Measurements from ENCODE around the gene TBC1D2. TPM values are rescaled to one million over a fixed set of nuclear protein-coding genes. Genes with fewer than 3 reads are reported as not detected.

Gene TBC1D2
- total RNA-seq, 1 donor from 2014 or later, result 2.7 TPM

- Mint-ChIP-seq H3K27me3 (no peaks in the 10 kb centered on the region), H3K36me3 (ENCODE audit: low read depth) (peaks cover 29% of the 10 kb centered on the region), H3K4me1 (peaks cover 2% of the 10 kb centered on the region), H3K27ac (no peak overlapping the region), H3K9me3 (no peaks in the 10 kb centered on the region), H3K4me3 (no peak overlapping the region)
- no peak for TF ChIP-seq CTCF (IDR thresholded peaks at IDR 0.05)
- POLR2A ChIA-PET, result no interaction called here
- CTCF ChIA-PET, result interaction anchor here (0.6 to 0.8 kb wide), 2 partner anchors 24 to 181 kb away, joined by 3 read pairs; no protein-coding TSS in a partner anchor
- no peak for ATAC-seq (ENCODE audit: low read depth)
- intact Hi-C loops (cut with micrococcal nuclease), result no loop called here
- DNase-seq, result no peak
Measured at GRCh38 chr9:98229090-98229395, 26.4 kb downstream of the TBC1D2 start.

DNA sequence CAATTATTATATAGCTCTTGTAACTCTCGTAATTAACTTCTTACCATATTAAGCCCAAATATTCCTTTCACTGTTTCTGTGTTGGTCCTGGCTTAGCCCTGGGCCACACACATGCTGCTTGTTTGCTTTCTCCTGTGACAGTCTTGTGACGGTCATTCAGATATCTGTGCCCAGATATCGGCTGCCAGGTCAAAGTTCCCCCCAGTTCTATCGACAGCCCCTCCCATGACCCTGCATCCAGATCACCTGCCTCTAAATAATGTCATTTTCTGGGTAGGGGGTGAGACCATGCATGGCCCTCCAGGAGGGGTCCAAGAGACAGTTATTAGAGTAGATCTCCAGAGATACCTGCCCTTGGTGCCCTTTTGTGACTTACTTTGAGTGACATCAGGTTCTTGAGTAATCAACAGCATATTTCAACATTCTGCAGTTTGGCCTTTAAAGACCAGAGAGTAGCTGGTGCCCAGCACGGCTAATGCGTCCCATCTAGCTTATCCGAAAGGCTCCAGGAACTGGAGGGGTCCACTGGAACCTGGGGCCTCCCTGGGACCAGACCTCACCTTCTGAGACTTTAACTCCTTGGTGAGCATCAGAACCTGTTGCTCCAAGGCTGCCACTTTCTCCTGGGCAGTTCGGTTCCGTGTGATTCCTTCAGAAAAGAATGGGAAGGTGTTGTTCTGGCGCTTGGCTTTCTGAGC lies 26.9 kb downstream of the TBC1D2 start:
- Mint-ChIP-seq H3K9me3 (no peaks in the 10 kb centered on the region), H3K27me3 (no peaks in the 10 kb centered on the region), H3K27ac (no peak overlapping the region), H3K4me1 (peaks cover 2% of the 10 kb centered on the region), H3K36me3 (ENCODE audit: low read depth) (peaks cover 28% of the 10 kb centered on the region), H3K4me3 (no peak overlapping the region)
- DNase-seq (no peak), ATAC-seq (ENCODE audit: low read depth) (no peak)
- ChIA-PET CTCF (interaction anchor here (0.8 kb wide), 1 partner anchor 181 kb away, joined by 3 read pairs; no protein-coding TSS in a partner anchor), POLR2A (no interaction called here)
- no peak for TF ChIP-seq CTCF (IDR thresholded peaks at IDR 0.05)
- intact Hi-C loops (cut with micrococcal nuclease), result no loop called here

DNA sequence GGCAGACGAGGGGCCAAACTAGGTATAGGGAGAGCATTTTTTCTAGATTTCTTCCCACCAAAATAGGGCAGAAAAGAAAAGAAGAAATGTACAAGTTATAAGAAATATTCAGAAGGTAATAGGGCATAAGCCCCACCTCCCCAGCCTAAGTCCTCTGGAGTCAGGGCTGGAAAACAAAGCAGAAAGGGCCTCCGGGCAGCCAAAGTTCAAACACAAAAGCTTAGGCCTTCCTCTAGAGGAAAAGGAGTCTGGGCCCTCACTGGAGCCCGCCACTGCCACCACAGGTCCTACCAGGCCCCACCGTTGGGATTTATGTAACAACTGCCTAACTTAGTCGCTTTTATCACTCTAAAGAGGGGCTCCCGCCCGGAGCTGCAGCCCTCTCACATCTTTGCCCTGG lies 27.6 kb downstream of the TBC1D2 start:
- Mint-ChIP-seq H3K9me3 (no peaks in the 10 kb centered on the region), H3K4me3 (no peak overlapping the region), H3K36me3 (ENCODE audit: low read depth) (peaks cover 27% of the 10 kb centered on the region), H3K4me1 (peaks cover 2% of the 10 kb centered on the region), H3K27me3 (no peaks in the 10 kb centered on the region), H3K27ac (no peak overlapping the region)
- ATAC-seq (ENCODE audit: low read depth) (no peak), DNase-seq (no peak)
- ChIA-PET CTCF (no interaction called here), POLR2A (no interaction called here)
- intact Hi-C loops (cut with micrococcal nuclease), result no loop called here
- no peak for TF ChIP-seq CTCF (IDR thresholded peaks at IDR 0.05)

DNA sequence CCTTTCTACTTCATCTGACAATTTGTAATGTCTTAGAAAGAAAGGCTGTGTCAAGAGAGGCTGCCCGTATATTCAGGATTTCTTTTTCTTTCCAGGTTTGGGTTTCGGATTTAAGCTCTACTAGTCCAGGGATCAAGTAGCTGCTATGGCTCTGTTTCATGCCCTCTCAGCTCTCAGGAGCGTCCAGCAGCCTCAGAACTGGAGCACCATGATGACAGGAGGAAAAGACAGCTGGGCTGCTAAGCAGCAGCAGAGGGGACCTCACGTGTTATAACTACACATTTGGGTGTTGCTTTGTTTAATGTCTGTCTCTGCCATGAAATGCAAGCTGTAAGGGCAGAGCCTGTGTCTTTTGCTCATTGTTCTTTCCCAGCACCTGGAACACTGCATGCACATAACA lies 28.5 kb downstream of the TBC1D2 start:
- ChIA-PET POLR2A (no interaction called here), CTCF (no interaction called here)
- Mint-ChIP-seq H3K36me3 (ENCODE audit: low read depth) (peaks cover 24% of the 10 kb centered on the region), H3K4me3 (no peak overlapping the region), H3K4me1 (peaks cover 2% of the 10 kb centered on the region), H3K27me3 (no peaks in the 10 kb centered on the region), H3K27ac (no peak overlapping the region), H3K9me3 (no peaks in the 10 kb centered on the region)
- TF ChIP-seq CTCF (IDR thresholded peaks at IDR 0.05), result no peak
- ATAC-seq (ENCODE audit: low read depth), result no peak
- intact Hi-C loops (cut with micrococcal nuclease), result no loop called here
- no peak for DNase-seq

GRCh38 chr9:98226516-98226915 lies 28.9 kb downstream of the TBC1D2 start:
- Mint-ChIP-seq H3K27ac (no peak overlapping the region), H3K4me1 (peaks cover 2% of the 10 kb centered on the region), H3K4me3 (no peak overlapping the region), H3K9me3 (no peaks in the 10 kb centered on the region), H3K27me3 (no peaks in the 10 kb centered on the region), H3K36me3 (ENCODE audit: low read depth) (peaks cover 22% of the 10 kb centered on the region)
- ChIA-PET CTCF (no interaction called here), POLR2A (no interaction called here)
- no peak for ATAC-seq (ENCODE audit: low read depth)
- intact Hi-C loops (cut with micrococcal nuclease), result no loop called here
- no peak for TF ChIP-seq CTCF (IDR thresholded peaks at IDR 0.05)
- DNase-seq, result no peak
